ENCODE measurements around the gene PIAS2.

GRCh38 chr18:46829947-46830346, 87.4 kb downstream of the PIAS2 start:
- TF ChIP-seq POLR2A (IDR thresholded peaks at IDR 0.05; ENCODE audit: low read depth, low read length) (no peak), POLR2AphosphoS5 (IDR thresholded peaks at IDR 0.05; ENCODE audit: low read depth, low read length) (no peak), TAF1 (IDR thresholded peaks at IDR 0.05; ENCODE audit: low read depth, low read length) (no peak)

Measured in GM12891 (cell line).